Measurements from ENCODE around the gene HSD17B4. TPM values are rescaled to one million over a fixed set of nuclear protein-coding genes. Genes with fewer than 3 reads are reported as not detected.
A peak's percentile ranks its signal among the peaks of the same experiment; 100 is the strongest.

The HSD17B4 gene
- total and polyA plus RNA-seq, 8 donors: 162 to 413 (median 207) TPM

DNA sequence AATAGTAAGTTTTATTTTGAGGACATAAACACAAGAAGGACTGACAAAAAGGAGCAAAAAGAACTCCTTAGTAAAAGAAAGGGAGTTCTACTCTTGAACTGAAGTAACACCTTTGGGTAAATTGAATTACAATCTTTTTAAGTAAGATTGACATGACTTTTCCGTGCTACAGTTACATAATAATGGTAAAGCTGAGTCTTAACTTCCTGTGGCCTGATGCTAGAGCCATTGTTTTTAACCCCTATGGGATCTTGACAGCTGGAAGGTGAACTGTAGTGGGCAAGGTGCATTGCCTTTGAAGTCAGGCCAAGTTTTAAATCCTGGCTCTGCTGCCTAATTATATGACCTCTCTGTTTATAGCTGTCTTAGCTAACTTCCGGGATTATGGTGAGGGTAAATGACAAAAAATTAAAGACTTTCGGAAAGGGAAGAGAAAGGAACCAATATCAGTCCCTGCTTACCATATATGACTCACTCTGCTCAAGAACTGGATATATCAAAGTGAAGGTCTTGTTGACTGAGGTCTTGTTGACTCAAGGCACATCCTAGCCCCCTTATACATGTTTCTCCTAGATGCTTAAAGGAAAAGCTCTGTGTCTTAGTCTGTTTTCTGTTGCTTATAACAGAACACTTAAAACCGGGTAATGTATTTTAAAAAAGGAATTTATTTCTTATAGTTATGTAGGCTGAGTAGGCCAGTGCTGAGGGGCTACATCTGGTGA, 6.8 kb downstream of the HSD17B4 start:
- TF ChIP-seq, protein P1, sequence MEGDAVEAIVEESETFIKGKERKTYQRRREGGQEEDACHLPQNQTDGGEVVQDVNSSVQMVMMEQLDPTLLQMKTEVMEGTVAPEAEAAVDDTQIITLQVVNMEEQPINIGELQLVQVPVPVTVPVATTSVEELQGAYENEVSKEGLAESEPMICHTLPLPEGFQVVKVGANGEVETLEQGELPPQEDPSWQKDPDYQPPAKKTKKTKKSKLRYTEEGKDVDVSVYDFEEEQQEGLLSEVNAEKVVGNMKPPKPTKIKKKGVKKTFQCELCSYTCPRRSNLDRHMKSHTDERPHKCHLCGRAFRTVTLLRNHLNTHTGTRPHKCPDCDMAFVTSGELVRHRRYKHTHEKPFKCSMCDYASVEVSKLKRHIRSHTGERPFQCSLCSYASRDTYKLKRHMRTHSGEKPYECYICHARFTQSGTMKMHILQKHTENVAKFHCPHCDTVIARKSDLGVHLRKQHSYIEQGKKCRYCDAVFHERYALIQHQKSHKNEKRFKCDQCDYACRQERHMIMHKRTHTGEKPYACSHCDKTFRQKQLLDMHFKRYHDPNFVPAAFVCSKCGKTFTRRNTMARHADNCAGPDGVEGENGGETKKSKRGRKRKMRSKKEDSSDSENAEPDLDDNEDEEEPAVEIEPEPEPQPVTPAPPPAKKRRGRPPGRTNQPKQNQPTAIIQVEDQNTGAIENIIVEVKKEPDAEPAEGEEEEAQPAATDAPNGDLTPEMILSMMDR (IDR thresholded peaks at IDR 0.05): no peak
- Histone ChIP-seq H3K9me3 (no peaks in the 10 kb centered on the region), H3K4me1 (peaks cover 6 to 18% of the 10 kb centered on the region in 2 donors), H3K27me3 (no peaks in the 10 kb centered on the region), H3K36me3 (peaks cover 0 to 31% of the 10 kb centered on the region in 2 donors), H3K4me3 (no peak overlapping the region), H3K27ac (no peak overlapping the region)
- ATAC-seq: no peak
- intact Hi-C loops (cut with DNase I): no loop called here
- DNase-seq: no peak

DNA sequence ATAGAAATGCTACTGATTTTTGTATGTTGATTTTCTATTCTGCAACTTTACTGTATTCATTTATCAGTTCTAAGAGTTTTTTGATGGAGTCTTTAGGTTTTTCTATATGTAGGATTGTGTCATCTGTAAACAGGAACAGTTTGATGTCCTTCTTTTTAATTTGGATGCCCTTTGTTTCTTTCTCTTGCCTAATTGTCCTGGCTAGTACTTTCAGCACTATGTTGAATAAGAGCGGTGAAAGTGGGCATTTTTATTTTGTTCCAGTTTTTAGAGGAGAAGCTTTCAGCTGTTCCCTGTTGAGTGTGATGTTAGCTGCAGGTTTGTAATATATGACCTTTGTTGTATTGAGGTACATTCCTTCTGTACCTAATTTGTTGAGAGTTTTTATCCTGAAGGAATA, 13.3 kb downstream of the HSD17B4 start:
- intact Hi-C loops (cut with DNase I): no loop called here
- DNase-seq: no peak
- TF ChIP-seq, protein P1 (IDR thresholded peaks at IDR 0.05): no peak

DNA sequence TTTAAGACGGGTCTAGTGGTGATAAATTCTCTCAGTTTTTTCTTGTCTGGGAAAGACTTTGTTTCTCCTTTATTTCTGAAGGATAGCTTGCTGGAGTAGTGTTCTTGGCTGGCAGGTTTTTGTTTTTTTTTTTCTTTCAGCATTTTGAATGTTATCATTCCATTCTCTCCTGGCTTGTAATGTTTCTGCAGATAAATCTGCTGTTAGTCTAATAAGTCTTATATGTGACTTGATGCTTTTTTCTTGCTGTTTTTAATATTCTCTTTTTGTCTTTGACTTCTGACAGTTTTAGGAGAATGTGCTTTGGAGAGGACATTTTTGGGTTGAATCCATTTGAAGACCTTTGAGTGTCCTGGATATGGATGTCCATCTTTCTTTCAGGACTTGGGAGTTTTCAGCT, 16.0 kb downstream of the HSD17B4 start:
- ATAC-seq (no peak), DNase-seq (no peak)
- H3K4me3 ChIP-seq: no peak overlapping the region
- peaks cover 0 to 16% of the 10 kb centered on the region in 2 donors for H3K4me1 ChIP-seq
- peaks cover 0 to 31% of the 10 kb centered on the region in 2 donors for H3K9me3 ChIP-seq
- TF ChIP-seq, protein P1 (IDR thresholded peaks at IDR 0.05): no peak
- H3K27ac ChIP-seq: no peak overlapping the region
- intact Hi-C loops (cut with DNase I): no loop called here
- H3K27me3 ChIP-seq: no peaks in the 10 kb centered on the region
- H3K36me3 ChIP-seq: peaks cover 0 to 34% of the 10 kb centered on the region in 2 donors

More for the DNA sequence above, 13.3 kb downstream of the HSD17B4 start:
- Histone ChIP-seq H3K4me3 (no peak overlapping the region), H3K4me1 (peaks cover 0 to 5% of the 10 kb centered on the region in 2 donors), H3K36me3 (peaks cover 0 to 34% of the 10 kb centered on the region in 2 donors), H3K9me3 (peaks cover 0 to 31% of the 10 kb centered on the region in 2 donors), H3K27ac (no peak overlapping the region), H3K27me3 (no peaks in the 10 kb centered on the region)
- no peak for ATAC-seq

DNA sequence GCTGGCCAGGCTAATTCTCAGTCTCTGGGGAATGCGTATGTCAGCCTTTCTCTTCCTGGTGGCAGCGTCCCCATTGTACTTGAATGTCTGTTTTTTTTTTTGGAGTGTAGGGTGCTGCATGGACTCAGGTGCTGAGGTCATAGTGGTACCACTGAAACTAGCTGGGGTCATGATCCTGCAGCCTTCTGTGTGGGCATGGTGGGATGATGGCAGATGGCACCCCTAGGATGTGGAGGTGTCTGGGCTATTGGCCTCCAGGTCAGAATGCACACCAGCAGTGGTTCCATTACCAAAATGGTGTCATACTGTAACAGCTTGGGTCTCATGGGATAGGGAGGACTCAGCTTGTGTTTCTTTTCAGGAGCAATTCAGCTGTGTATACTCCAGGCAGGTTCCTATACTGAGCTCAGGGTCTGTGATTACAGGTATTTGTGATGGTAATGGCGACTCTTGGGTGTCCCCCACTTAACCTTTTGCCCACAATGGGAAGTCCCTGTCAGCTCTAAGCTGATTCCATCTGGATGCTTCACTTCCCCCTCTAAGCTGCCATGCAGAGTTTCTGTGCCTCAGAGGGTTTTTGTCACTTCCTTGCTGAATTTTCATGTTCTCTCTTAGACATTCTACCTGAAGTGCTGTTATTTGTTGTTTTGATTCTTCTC, 17.9 kb downstream of the HSD17B4 start:
- no peak for ATAC-seq
- no peak overlapping the region for H3K27ac ChIP-seq
- DNase-seq: no peak
- H3K36me3 ChIP-seq: peaks cover 0 to 37% of the 10 kb centered on the region in 2 donors
- intact Hi-C loops (cut with DNase I): no loop called here
- H3K4me3 ChIP-seq: no peak overlapping the region
- H3K27me3 ChIP-seq: no peaks in the 10 kb centered on the region
- H3K9me3 ChIP-seq: peaks cover 0 to 31% of the 10 kb centered on the region in 2 donors
- TF ChIP-seq, protein P1 (IDR thresholded peaks at IDR 0.05): no peak
- peaks cover 0 to 16% of the 10 kb centered on the region in 2 donors for H3K4me1 ChIP-seq

DNA sequence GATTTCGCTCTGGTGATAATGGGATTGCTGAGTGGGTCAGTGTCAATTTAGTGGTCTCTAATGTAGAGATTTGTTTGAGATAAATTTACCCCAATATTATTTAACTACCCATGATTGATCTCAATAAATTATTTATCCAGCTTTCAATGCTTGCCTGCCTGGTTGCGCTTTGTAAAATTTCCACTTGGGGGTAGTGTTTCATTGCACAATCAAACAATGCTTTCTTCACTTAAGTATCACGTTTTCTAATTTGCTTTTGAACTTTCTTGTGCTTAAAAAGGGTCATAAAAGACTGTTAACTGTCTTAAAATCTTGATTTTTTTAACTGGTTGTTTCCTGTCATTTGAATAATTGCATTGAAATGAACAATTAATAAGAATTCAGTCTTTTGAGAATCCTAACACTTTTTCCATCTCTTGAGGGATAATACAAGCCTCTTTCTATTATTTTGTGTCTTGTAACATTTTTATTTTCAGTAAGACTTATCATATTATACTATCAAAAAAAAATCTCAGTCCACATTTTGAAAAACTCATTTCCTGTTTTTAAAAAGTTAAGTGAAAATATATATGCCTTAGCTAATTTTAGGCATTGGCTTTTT, 18.7 kb downstream of the HSD17B4 start:
- intact Hi-C loops (cut with DNase I): no loop called here

More for the DNA sequence above, 18.7 kb downstream of the HSD17B4 start:
- H3K4me3 ChIP-seq: no peak overlapping the region
- H3K27ac ChIP-seq: no peak overlapping the region
- DNase-seq (peak in 2 of 4 donors; percentile 33 to 49), ATAC-seq (peak; percentile 59)
- peaks cover 0 to 39% of the 10 kb centered on the region in 2 donors for H3K36me3 ChIP-seq
- TF ChIP-seq, protein P1 (IDR thresholded peaks at IDR 0.05): peak; percentile 24 to 44
- H3K27me3 ChIP-seq: no peaks in the 10 kb centered on the region
- peaks cover 0 to 16% of the 10 kb centered on the region in 2 donors for H3K4me1 ChIP-seq
- peaks cover 0 to 31% of the 10 kb centered on the region in 2 donors for H3K9me3 ChIP-seq

Data from left lung (tissue), 10 donors.